GM12878 (cell line): ENCODE data around the gene CREB5. TPM values are rescaled to one million over a fixed set of nuclear protein-coding genes. Genes with fewer than 3 reads are reported as not detected.

ENCODE experiments used
- JUND ChIP-seq: IDR thresholded peaks from 2 replicates; pipeline ENCODE4 v1.6.1; 2012; ENCODE audit warnings: low read depth, mild to moderate bottlenecking, low read length, improper control_type of control experiment, moderate library complexity
- MEF2B ChIP-seq: fragments of 450-650 bp; IDR thresholded peaks from 2 replicates; pipeline ENCODE4 v1.6.1; 2018; ENCODE audit warnings: mild to moderate bottlenecking, moderate library complexity; ENCODE audit not compliant: partially characterized antibody, poor library complexity, severe bottlenecking
- MXI1 ChIP-seq: fragments of 150-350 bp; IDR thresholded peaks from 2 replicates; pipeline ENCODE4 v1.6.1; 2011; ENCODE audit warnings: low read depth, mild to moderate bottlenecking, inconsistent platforms, low read length, improper control_type of control experiment
- POLR2A ChIP-seq: IDR thresholded peaks from 2 replicates; pipeline ENCODE4 v1.6.1; 2011; ENCODE audit warnings: low read depth, mild to moderate bottlenecking, low read length
- TCF7 ChIP-seq: IDR thresholded peaks from 2 replicates; pipeline ENCODE4 v1.6.1; 2014; ENCODE audit warnings: antibody characterized with exemption, borderline replicate concordance
- ZNF217 ChIP-seq: fragments of 450-650 bp; IDR thresholded peaks from 2 replicates; pipeline ENCODE4 v1.6.1; 2017; ENCODE audit warnings: antibody characterized with exemption, mild to moderate bottlenecking
- polyA plus RNA-seq, 11 experiments: library from polyadenylated mRNA; depleted of rRNA in 4 of 11; unstranded in 6 of 11; stranded (reverse) in 5 of 11; fragments of >200 nt; fragmentation: Nextera tagmentation in 4 of 11; fragmentation: Illumina TruSeq in 1 of 11; extraction: Ambion mirVana in 4 of 11; extraction: Trizol in 1 of 11; gene quantifications; 1 replicate in 1 of 11; 2 replicates in 10 of 11; pipeline versions ENCODE4 v1.2.1 to v1.2.3, GENCODE V29; 2011 to 2016; ENCODE audit warnings: inconsistent platforms in 2 of 11, missing spikeins in 2 of 11, low read depth in 1 of 11
- total RNA-seq, 4 experiments: library from RNA; depleted of rRNA in 3 of 4; stranded (reverse); fragments of >200 nt in 3 of 4; fragmentation: Illumina TruSeq in 1 of 4; extraction: Trizol in 1 of 4; gene quantifications; 2 replicates each; pipeline versions ENCODE4 v1.2.1 to v1.2.3, GENCODE V29; 2013 to 2021
- TF ChIP-seq, protein P1 (sequence below): fragments of 450-650 bp; IDR thresholded peaks from 2 replicates; pipeline ENCODE4 v1.6.1; 2017; ENCODE audit warnings: antibody characterized with exemption, mild to moderate bottlenecking, moderate library complexity
- TF ChIP-seq, protein P2 (sequence below): IDR thresholded peaks from 2 replicates; pipeline ENCODE4 v1.6.1; 2012; ENCODE audit warnings: low read depth, low read length, improper control_type of control experiment
- TF ChIP-seq, protein P3 (sequence below): fragments of 450-650 bp; formaldehyde crosslinking; IDR thresholded peaks from 2 replicates; pipeline ENCODE4 v1.4.0; 2020; ENCODE audit warnings: mild to moderate bottlenecking, moderate library complexity

Gene CREB5
- total and polyA plus RNA-seq, 10 of the 15 experiments (the other 5 are each of a cell fraction or from before 2014, with no cell fraction given), result 12.9 to 74.1 (median 53.0) TPM

GRCh38 chr7:28707291-28707690 is 295.0 kb downstream of the CREB5 start (continued):
- no peak for TF ChIP-seq ZNF217
- TF ChIP-seq, protein P1, sequence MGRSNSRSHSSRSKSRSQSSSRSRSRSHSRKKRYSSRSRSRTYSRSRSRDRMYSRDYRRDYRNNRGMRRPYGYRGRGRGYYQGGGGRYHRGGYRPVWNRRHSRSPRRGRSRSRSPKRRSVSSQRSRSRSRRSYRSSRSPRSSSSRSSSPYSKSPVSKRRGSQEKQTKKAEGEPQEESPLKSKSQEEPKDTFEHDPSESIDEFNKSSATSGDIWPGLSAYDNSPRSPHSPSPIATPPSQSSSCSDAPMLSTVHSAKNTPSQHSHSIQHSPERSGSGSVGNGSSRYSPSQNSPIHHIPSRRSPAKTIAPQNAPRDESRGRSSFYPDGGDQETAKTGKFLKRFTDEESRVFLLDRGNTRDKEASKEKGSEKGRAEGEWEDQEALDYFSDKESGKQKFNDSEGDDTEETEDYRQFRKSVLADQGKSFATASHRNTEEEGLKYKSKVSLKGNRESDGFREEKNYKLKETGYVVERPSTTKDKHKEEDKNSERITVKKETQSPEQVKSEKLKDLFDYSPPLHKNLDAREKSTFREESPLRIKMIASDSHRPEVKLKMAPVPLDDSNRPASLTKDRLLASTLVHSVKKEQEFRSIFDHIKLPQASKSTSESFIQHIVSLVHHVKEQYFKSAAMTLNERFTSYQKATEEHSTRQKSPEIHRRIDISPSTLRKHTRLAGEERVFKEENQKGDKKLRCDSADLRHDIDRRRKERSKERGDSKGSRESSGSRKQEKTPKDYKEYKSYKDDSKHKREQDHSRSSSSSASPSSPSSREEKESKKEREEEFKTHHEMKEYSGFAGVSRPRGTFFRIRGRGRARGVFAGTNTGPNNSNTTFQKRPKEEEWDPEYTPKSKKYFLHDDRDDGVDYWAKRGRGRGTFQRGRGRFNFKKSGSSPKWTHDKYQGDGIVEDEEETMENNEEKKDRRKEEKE, result no peak
- TF ChIP-seq, protein P2, sequence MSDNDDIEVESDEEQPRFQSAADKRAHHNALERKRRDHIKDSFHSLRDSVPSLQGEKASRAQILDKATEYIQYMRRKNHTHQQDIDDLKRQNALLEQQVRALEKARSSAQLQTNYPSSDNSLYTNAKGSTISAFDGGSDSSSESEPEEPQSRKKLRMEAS, result no peak
- no peak for TF ChIP-seq POLR2A
- no peak for TF ChIP-seq JUND
- TF ChIP-seq, protein P3, sequence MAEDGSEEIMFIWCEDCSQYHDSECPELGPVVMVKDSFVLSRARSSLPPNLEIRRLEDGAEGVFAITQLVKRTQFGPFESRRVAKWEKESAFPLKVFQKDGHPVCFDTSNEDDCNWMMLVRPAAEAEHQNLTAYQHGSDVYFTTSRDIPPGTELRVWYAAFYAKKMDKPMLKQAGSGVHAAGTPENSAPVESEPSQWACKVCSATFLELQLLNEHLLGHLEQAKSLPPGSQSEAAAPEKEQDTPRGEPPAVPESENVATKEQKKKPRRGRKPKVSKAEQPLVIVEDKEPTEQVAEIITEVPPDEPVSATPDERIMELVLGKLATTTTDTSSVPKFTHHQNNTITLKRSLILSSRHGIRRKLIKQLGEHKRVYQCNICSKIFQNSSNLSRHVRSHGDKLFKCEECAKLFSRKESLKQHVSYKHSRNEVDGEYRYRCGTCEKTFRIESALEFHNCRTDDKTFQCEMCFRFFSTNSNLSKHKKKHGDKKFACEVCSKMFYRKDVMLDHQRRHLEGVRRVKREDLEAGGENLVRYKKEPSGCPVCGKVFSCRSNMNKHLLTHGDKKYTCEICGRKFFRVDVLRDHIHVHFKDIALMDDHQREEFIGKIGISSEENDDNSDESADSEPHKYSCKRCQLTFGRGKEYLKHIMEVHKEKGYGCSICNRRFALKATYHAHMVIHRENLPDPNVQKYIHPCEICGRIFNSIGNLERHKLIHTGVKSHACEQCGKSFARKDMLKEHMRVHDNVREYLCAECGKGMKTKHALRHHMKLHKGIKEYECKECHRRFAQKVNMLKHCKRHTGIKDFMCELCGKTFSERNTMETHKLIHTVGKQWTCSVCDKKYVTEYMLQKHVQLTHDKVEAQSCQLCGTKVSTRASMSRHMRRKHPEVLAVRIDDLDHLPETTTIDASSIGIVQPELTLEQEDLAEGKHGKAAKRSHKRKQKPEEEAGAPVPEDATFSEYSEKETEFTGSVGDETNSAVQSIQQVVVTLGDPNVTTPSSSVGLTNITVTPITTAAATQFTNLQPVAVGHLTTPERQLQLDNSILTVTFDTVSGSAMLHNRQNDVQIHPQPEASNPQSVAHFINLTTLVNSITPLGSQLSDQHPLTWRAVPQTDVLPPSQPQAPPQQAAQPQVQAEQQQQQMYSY (CRISPR knock-in tag), result no peak
- TF ChIP-seq MEF2B, result no peak
- no peak for TF ChIP-seq TCF7
- no peak for TF ChIP-seq MXI1
